Fibroblast of pulmonary artery (primary cell): ENCODE results near the gene SUZ12.
"Not testable (repeated sequence)": the region's sequence is repeated elsewhere in the genome, so short reads cannot be mapped to it uniquely, and the experiment has no call there.

Source experiments
- DNase-seq: peaks from one replicate; pipeline ENCODE4 v3.0.0-alpha.2; 2010; ENCODE audit warnings: low read depth
- H3K4me3 ChIP-seq: replicated peaks from 2 replicates; pipeline ENCODE4 v1.5.1; 2011; ENCODE audit warnings: low read depth, mild to moderate bottlenecking, control low read depth, low read length, moderate library complexity
- TF ChIP-seq, protein P1 (sequence below): IDR thresholded peaks from 2 replicates; pipeline ENCODE4 v1.5.1; 2011; ENCODE audit warnings: mild to moderate bottlenecking, control low read depth, low read length, inconsistent platforms; ENCODE audit errors: missing control alignments

SUZ12 gene

DNA sequence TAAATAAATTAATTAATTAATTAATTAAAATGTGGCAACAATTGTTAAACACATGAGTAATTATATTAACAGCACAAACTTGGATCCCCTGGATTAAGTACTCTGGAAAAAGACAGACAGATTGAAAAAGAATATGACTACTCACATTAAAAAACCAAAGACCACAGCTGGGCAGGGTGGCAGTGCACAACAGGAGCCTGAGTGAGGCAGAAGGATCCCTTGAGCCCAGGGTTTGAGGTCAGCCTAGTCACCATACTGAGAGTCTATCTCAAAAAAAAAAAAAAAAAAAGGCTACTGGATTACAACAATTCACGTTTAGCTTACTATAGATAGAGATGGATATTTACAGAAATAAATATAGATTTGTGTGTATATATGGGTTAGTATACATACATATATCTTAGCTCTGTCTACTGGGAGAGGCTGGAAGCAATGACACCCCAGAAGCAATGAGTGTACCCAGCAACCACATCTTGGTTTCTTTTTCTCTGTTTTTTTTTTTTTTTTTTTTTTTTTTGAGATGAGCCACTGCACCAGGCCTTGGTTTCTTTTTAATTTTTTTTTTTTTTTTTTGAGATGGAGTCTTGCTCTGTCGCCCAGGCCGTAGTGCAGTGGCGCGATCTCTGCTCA, 10.6 kb upstream of the SUZ12 start:
- TF ChIP-seq, protein P1, sequence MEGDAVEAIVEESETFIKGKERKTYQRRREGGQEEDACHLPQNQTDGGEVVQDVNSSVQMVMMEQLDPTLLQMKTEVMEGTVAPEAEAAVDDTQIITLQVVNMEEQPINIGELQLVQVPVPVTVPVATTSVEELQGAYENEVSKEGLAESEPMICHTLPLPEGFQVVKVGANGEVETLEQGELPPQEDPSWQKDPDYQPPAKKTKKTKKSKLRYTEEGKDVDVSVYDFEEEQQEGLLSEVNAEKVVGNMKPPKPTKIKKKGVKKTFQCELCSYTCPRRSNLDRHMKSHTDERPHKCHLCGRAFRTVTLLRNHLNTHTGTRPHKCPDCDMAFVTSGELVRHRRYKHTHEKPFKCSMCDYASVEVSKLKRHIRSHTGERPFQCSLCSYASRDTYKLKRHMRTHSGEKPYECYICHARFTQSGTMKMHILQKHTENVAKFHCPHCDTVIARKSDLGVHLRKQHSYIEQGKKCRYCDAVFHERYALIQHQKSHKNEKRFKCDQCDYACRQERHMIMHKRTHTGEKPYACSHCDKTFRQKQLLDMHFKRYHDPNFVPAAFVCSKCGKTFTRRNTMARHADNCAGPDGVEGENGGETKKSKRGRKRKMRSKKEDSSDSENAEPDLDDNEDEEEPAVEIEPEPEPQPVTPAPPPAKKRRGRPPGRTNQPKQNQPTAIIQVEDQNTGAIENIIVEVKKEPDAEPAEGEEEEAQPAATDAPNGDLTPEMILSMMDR = no peak
- DNase-seq = no peak
- no peak overlapping the region for H3K4me3 ChIP-seq

DNA sequence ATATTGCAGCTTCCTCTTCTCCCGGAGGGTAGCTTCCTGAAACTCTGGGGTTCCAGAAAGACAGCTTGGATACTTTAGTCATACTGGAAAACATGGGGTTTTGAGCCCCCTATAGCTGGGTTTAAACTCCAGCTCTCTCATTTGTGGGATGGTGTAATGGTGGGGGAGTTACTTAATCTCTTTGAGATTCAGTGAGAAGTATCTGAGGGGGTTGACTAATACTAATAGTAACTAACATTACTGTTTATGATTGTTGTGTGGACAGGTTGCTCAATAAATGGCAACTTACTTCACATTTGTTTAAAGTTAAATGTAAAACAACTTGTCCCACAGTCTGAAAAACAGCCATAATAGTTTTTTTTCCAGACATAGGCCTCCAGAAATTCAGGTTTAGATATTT, 5.1 kb upstream of the SUZ12 start:
- no peak for DNase-seq
- no peak overlapping the region for H3K4me3 ChIP-seq
- TF ChIP-seq, protein P1 = no peak

DNA sequence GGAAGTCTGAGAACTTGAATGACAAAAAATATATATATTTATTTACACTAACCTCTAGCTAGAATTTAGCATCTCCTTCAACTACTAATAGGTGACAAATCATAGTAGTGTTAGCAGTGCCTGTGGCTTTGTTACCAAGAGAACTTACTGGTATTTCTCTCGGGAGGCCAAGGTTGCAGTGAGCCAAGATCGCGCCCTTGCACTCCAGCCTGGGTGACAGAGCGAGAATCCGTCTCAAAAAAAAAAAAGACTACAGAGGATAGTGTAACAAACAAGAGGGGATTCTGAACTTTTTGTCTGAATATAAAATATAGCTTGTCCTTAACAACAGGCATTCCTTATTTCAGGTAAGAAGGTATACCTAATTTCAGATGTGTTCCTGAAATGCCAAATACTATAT, 1.3 kb upstream of the SUZ12 start:
- DNase-seq = no peak
- no peak overlapping the region for H3K4me3 ChIP-seq
- TF ChIP-seq, protein P1 = no peak

DNA sequence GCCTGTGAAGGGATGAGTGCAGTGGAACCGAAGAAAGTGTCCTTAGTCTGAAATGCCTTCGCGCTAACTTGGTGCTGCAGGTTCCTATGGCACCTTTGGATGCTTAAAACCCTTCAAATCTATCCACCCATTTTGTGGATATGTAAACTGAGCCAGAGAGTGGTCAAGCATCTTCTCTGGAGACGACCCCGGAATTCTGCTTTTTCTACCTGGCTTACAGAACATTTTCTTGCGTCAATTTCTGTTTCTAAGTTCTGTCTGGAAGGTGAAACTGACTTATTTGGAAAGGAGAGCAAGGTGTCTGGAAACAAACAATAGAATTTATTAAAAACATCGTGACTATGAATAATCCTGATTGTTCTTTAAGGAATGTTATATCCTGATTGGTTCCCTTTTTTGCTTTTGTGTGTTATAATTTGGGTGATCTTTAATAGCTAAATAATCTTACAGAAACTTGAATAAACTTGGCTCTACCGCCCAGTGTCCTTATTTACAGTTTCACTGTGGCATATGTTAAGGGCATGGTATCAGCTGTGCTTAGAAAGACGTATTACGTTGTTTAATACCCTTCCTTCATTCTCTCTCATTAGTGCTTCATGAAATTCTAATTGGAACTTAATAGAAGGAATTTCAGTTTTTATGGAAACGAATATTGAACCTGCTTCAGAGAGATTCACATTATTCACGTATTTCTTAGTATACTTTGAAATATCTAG, 1.3 kb downstream of the SUZ12 start:
- DNase-seq = not testable (repeated sequence)
- H3K4me3 ChIP-seq = peak overlapping the region; percentile 54

DNA sequence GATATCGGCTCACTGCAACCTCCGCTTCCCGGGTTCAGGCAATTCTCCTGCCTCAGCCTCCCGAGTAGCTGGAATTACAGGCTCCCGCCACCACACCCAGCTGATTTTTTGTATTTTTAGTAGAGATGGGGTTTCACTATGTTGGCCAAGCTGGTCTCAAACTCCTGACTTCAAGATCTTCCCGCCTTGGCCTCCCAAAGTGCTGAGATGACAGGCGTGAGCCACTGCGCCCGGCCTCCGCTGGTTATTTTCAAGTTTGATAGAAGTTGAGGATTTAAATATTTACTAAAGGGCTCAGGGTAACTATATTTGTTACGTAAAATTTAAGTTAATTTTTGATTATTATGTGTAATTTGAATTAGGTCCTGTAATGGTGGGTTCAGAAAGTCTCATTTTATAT, 5.1 kb downstream of the SUZ12 start:
- DNase-seq, H3K4me3 ChIP-seq: not testable (repeated sequence)

DNA sequence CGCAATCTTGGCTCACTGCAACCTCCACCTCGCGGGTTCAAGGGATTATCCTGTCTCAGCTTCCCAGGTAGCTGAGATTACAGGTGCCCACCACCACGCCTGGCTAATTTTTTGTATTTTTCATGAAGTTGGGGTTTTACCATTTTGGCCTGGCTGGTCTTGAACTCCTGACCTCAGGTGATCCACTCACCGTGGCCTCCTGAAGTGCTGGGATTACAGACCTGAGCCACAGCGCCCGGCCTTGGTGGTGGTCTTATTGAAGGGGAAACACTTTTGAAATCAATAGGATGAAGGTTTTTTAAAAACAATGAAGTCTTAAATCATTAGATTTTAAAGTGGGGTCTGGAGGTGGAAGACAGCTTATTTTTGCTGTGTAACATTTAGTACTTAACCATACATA, 5.6 kb downstream of the SUZ12 start:
- H3K4me3 ChIP-seq, DNase-seq: not testable (repeated sequence)

DNA sequence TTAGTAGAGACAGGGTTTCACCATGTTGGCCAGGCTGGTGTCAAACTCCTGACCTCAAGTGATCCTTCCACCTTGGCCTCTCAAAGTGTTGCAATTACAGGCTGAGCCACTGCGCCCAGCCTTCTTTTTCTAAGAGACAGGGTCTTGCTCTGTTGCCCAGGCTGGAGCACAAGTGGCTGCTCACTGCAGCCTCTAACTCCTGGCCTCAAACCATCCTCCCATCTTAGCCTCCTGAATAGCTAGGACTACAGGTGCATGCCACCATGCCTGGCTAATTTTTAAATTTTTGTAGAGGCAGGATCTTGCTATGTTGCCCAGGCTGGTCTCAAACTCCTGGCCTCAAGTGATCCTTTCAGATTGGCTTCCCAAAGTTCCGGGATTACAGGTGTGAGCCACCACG, 15.1 kb downstream of the SUZ12 start:
- DNase-seq, H3K4me3 ChIP-seq: not testable (repeated sequence)

DNA sequence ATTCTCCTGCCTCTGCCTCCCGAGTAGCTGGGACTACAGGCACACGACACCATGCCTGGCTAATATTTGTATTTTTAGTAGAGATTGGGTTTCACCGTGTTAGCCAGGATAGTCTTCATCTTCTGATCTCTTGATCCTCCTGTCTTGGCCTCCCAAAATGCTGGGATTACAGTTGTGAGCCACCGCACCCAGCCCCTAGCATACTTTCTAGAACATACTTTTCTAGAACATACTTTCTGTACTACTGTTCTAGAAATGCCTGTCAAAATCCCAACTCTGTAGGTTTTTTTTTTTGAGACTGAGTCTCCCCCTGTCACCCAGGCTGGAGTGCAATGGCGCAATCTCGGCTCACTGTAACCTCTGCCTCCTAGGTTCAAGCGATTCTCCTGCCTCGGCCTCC, 27.3 kb downstream of the SUZ12 start:
- H3K4me3 ChIP-seq, DNase-seq: not testable (repeated sequence)

DNA sequence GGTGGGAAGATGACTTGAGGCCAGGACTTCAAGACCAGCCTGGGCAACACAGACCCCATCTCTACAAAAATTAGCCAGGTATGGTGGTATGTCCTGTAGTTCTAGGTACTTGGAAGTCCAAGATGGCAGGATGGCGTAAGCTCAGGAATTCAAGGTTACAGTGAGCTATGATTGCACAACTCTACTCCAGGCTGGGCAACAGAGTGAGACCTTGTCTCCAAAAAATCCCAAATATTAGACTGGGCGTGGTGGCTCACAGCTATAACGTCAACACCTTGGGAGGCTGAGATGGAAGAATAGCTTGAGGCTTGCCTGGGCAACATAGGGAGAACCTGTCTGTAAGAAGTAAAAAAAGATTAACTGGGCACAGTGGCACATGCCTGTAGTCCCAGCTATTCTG, 30.8 kb downstream of the SUZ12 start:
- no peak overlapping the region for H3K4me3 ChIP-seq
- TF ChIP-seq, protein P1 = no peak
- no peak for DNase-seq

DNA sequence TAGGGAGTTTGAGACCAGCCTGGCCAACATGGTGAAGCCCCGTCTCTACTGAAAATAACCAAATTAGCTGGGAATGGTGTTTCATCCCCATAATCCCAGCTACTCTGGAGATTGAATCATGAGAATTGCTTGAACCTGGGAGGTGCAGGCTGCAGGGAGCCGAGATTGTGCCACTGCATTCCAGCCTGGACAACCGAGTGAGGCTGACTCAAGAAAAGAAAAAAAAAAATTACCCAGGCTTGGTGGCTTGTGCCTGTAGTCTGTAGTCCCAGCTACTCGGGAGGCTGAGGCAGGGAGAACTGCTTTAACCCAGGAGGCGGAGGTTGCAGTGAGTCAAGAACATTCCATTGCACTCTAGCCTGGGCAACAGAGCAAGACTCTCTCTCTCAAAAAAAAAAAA, 33.6 kb downstream of the SUZ12 start:
- DNase-seq = not testable (repeated sequence)

DNA sequence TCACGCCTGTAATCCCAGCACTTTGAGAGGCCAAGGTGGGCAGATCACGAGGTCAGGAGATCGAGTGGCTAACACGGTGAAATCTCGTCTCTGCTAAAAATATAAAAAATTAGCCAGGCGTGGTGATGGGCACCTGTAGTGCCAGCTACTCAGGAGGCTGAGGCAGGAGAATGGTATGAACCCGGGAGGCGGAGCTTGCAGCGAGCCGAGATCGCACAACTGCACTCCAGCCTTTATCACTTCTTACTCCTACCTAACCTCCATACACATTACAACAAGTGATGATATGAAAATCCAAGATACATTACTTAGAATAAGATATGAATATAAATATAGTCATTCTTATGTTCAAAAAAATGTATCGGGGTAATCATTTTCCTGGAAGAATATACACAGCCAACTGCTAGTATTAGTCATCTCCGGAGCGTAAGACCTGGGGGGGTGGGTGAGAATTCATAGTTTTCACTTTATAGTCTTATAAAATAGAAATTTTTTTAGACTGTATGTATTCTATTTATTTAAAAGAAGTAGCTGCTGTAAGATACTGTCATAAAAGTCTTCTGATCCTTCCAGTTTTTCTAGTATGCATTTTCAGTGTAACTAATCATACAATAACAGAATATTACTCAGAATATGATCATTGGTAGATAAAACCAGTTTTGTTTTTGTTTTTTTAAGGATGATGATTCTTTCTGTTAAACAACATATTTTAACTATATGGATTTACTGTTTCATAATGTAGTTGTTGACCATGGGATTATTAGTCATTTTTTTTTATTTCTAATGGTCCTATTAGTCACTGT, 37.7 kb downstream of the SUZ12 start:
- peak; percentile 7 for DNase-seq
- H3K4me3 ChIP-seq = not testable (repeated sequence)

More for the DNA sequence above, 33.6 kb downstream of the SUZ12 start:
- H3K4me3 ChIP-seq = not testable (repeated sequence)

DNA sequence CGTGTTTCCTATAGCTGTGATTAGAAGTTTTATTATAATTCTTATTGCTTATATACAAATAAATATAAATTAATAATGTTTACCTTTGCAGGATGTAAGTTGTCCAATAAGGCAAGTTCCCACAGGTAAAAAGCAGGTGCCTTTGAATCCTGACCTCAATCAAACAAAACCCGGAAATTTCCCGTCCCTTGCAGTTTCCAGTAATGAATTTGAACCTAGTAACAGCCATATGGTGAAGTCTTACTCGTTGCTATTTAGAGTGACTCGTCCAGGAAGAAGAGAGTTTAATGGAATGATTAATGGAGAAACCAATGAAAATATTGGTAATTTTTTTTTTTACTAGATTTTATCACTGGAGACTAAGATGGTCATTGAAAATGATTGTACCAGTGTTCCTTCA, 38.6 kb downstream of the SUZ12 start:
- not testable (repeated sequence) for DNase-seq, H3K4me3 ChIP-seq

DNA sequence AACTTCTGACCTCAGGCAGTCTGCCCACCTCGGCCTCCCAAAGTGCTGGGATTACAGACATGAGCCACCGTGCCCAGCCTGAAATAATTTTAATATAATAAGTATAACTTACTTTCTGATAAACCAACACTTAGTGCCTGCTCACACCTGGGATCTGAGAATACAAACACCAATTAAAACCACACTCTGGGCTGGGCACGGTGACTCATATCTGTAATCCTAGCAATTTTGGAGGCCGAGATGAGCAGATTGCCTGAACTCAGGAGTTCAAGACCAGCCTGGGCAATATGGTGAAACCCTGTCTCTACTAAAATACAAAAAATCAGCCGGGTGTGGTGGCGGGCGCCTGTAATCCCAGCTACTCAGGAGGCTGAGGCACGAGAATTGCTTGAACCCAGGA, 55.0 kb downstream of the SUZ12 start:
- not testable (repeated sequence) for H3K4me3 ChIP-seq, DNase-seq
